Trophoblast cell (in vitro differentiated cells and primary cell): Measurements from ENCODE around the gene GHR.

Source experiments
- DNase-seq, 2 donors: peaks; one replicate each; pipeline ENCODE4 v3.0.0-alpha.2; 2016
- H2AFZ ChIP-seq: 2 replicates; pipeline ENCODE4 v1.6.1; 2013; ENCODE audit warnings: low read length, moderate library complexity, mild to moderate bottlenecking; ENCODE audit not compliant: insufficient read depth, poor library complexity
- H2AK5ac ChIP-seq: 2 replicates; pipeline ENCODE4 v1.6.1; 2013; ENCODE audit warnings: mild to moderate bottlenecking, low read length
- H2BK120ac ChIP-seq: 2 replicates; pipeline ENCODE4 v1.6.1; 2013; ENCODE audit warnings: low read length, mild to moderate bottlenecking, moderate library complexity; ENCODE audit not compliant: insufficient read depth, poor library complexity
- H2BK12ac ChIP-seq: 2 replicates; pipeline ENCODE4 v1.6.1; 2013; ENCODE audit warnings: mild to moderate bottlenecking, low read length, moderate library complexity
- H2BK5ac ChIP-seq: 2 replicates; pipeline ENCODE4 v1.6.1; 2013; ENCODE audit warnings: low read length, low read depth, moderate library complexity, mild to moderate bottlenecking; ENCODE audit not compliant: poor library complexity
- H3K14ac ChIP-seq: 2 replicates; pipeline ENCODE4 v1.6.1; 2013; ENCODE audit warnings: mild to moderate bottlenecking, low read length
- H3K18ac ChIP-seq: 2 replicates; pipeline ENCODE4 v1.6.1; 2013; ENCODE audit warnings: mild to moderate bottlenecking, low read length
- H3K23ac ChIP-seq: 2 replicates; pipeline ENCODE4 v1.6.1; 2013; ENCODE audit warnings: low read length
- H3K27ac ChIP-seq: 2 replicates; pipeline ENCODE4 v1.5.1; 2013; ENCODE audit warnings: low read depth, mild to moderate bottlenecking, inconsistent platforms, low read length, moderate library complexity
- H3K27me3 ChIP-seq: 2 replicates; pipeline ENCODE4 v1.6.1; 2013; ENCODE audit warnings: inconsistent platforms, mild to moderate bottlenecking, low read length, moderate library complexity; ENCODE audit not compliant: insufficient read depth
- H3K36me3 ChIP-seq, 2 experiments: 1 replicate in 1 of 2; 2 replicates in 1 of 2; pipeline ENCODE4 v1.6.1; 2013; ENCODE audit warnings: low read length in 2 of 2, mild to moderate bottlenecking in 2 of 2, moderate library complexity in 1 of 2; ENCODE audit not compliant: insufficient read depth in 2 of 2, control insufficient read depth in 1 of 2
- H3K4ac ChIP-seq: 2 replicates; pipeline ENCODE4 v1.6.1; 2013; ENCODE audit warnings: low read depth, mild to moderate bottlenecking, low read length, moderate library complexity
- H3K4me1 ChIP-seq, 2 experiments: 1 replicate in 1 of 2; 2 replicates in 1 of 2; pipeline ENCODE4 v1.6.1; 2013; ENCODE audit warnings: low read length in 2 of 2, mild to moderate bottlenecking in 2 of 2, moderate library complexity in 1 of 2; ENCODE audit not compliant: insufficient read depth in 2 of 2, control insufficient read depth in 1 of 2
- H3K4me2 ChIP-seq: 2 replicates; pipeline ENCODE4 v1.6.1; 2013; ENCODE audit warnings: inconsistent platforms, mild to moderate bottlenecking, low read length, moderate library complexity
- H3K4me3 ChIP-seq: 2 replicates; pipeline ENCODE4 v1.5.1; 2013; ENCODE audit warnings: mild to moderate bottlenecking, low read depth, low read length, inconsistent platforms
- H3K79me1 ChIP-seq: one replicate; pipeline ENCODE4 v1.6.1; 2013; ENCODE audit warnings: low read length
- H3K79me2 ChIP-seq: 2 replicates; pipeline ENCODE4 v1.6.1; 2013; ENCODE audit warnings: low read length, mild to moderate bottlenecking; ENCODE audit not compliant: control insufficient read depth, insufficient read depth, poor library complexity
- H3K9ac ChIP-seq: 2 replicates; pipeline ENCODE4 v1.6.1; 2013; ENCODE audit warnings: mild to moderate bottlenecking, low read length
- H3K9me3 ChIP-seq: 2 replicates; pipeline ENCODE4 v1.6.1; 2013; ENCODE audit warnings: low read depth, mild to moderate bottlenecking, control low read depth, inconsistent platforms, low read length; ENCODE audit not compliant: insufficient read depth
- H4K12ac ChIP-seq: 2 replicates; pipeline ENCODE4 v1.6.1; 2013; ENCODE audit warnings: low read depth, mild to moderate bottlenecking, low read length, moderate library complexity
- H4K8ac ChIP-seq: 2 replicates; pipeline ENCODE4 v1.6.1; 2013; ENCODE audit warnings: low read depth, mild to moderate bottlenecking, low read length, moderate library complexity
- H4K91ac ChIP-seq: one replicate; pipeline ENCODE4 v1.6.1; 2013; ENCODE audit warnings: low read depth, mild to moderate bottlenecking, low read length, moderate library complexity
- WGBS: extraction: QIAGEN DNeasy Blood & Tissue Kit; methylation state at CpG from one replicate; pipeline ENCODE4 v1.1.7; 2013; ENCODE audit warnings: missing lambda C conversion rate; ENCODE audit not compliant: insufficient read length, insufficient coverage; ENCODE audit errors: extremely low coverage; 5-methylcytosine and 5-hydroxymethylcytosine counted together

The GHR gene

GRCh38 chr5:42593591-42593990 is 170.4 kb downstream of the GHR start:
- H2BK12ac ChIP-seq, result no peak overlapping the region
- no peak overlapping the region for H3K18ac ChIP-seq
- H3K4ac ChIP-seq, result no peak overlapping the region
- H3K79me1 ChIP-seq, result peaks cover 2% of the 10 kb centered on the region
- no peak overlapping the region for H3K4me2 ChIP-seq
- no peak overlapping the region for H3K4me3 ChIP-seq
- no peak overlapping the region for H2BK120ac ChIP-seq
- H3K79me2 ChIP-seq, result no peaks in the 10 kb centered on the region
- H3K36me3 ChIP-seq, result no peaks in the 10 kb centered on the region
- no peak overlapping the region for H3K9ac ChIP-seq
- H2AFZ ChIP-seq, result no peak overlapping the region
- no peak overlapping the region for H2AK5ac ChIP-seq
- H3K14ac ChIP-seq, result no peak overlapping the region
- no peak overlapping the region for H4K12ac ChIP-seq
- no peak for DNase-seq
- no peak overlapping the region for H2BK5ac ChIP-seq
- H3K27ac ChIP-seq, result no peak overlapping the region
- H4K8ac ChIP-seq, result no peak overlapping the region
- H3K4me1 ChIP-seq, result peaks cover 5 to 9% of the 10 kb centered on the region in 2 experiments
- no peaks in the 10 kb centered on the region for H3K9me3 ChIP-seq
- H3K27me3 ChIP-seq, result no peaks in the 10 kb centered on the region
- H3K23ac ChIP-seq, result no peak overlapping the region
- H4K91ac ChIP-seq, result no peak overlapping the region

GRCh38 chr5:42595597-42595996 is 172.4 kb downstream of the GHR start:
- Histone ChIP-seq H2BK5ac (no peak overlapping the region), H3K27me3 (no peaks in the 10 kb centered on the region), H2BK120ac (no peak overlapping the region), H3K18ac (no peak overlapping the region), H3K27ac (no peak overlapping the region), H2BK12ac (no peak overlapping the region), H3K4me1 (peaks cover 5 to 10% of the 10 kb centered on the region in 2 experiments), H3K36me3 (no peaks in the 10 kb centered on the region), H4K12ac (no peak overlapping the region), H3K79me1 (peaks cover 2% of the 10 kb centered on the region), H3K14ac (no peak overlapping the region), H4K91ac (no peak overlapping the region), H2AK5ac (no peak overlapping the region), H3K4me2 (no peak overlapping the region), H3K79me2 (no peaks in the 10 kb centered on the region), H3K4ac (no peak overlapping the region), H2AFZ (no peak overlapping the region), H3K9me3 (no peaks in the 10 kb centered on the region), H4K8ac (no peak overlapping the region), H3K9ac (no peak overlapping the region), H3K4me3 (no peak overlapping the region), H3K23ac (no peak overlapping the region)
- WGBS, result no CpG with 5 or more reads among the region's 2 CpGs
- DNase-seq, result no peak

- Histone ChIP-seq H3K18ac (no peak overlapping the region), H3K9me3 (no peaks in the 10 kb centered on the region)
- WGBS, result no CpG with 5 or more reads among the region's 1 CpG
Observed at GRCh38 chr5:42596817-42597216, 173.6 kb downstream of the GHR start.

GRCh38 chr5:42597318-42597937 is 174.2 kb downstream of the GHR start:
- H3K4me3 ChIP-seq, result no peak overlapping the region
- H4K8ac ChIP-seq, result no peak overlapping the region
- no peaks in the 10 kb centered on the region for H3K36me3 ChIP-seq
- peaks cover 2 to 5% of the 10 kb centered on the region in 2 experiments for H3K4me1 ChIP-seq
- H2BK120ac ChIP-seq, result no peak overlapping the region
- no peak overlapping the region for H2AK5ac ChIP-seq
- H2BK5ac ChIP-seq, result no peak overlapping the region
- WGBS, result no CpG with 5 or more reads among the region's 4 CpGs
- H4K12ac ChIP-seq, result no peak overlapping the region
- no peak overlapping the region for H3K4ac ChIP-seq
- H4K91ac ChIP-seq, result no peak overlapping the region
- H3K9me3 ChIP-seq, result no peaks in the 10 kb centered on the region
- no peak overlapping the region for H3K9ac ChIP-seq
- no peak for DNase-seq
- H3K14ac ChIP-seq, result no peak overlapping the region
- no peaks in the 10 kb centered on the region for H3K79me1 ChIP-seq
- no peak overlapping the region for H3K27ac ChIP-seq
- H3K27me3 ChIP-seq, result no peaks in the 10 kb centered on the region
- no peak overlapping the region for H2AFZ ChIP-seq
- H3K23ac ChIP-seq, result no peak overlapping the region
- H3K4me2 ChIP-seq, result no peak overlapping the region
- H3K79me2 ChIP-seq, result no peaks in the 10 kb centered on the region
- no peak overlapping the region for H3K18ac ChIP-seq
- no peak overlapping the region for H2BK12ac ChIP-seq

More at GRCh38 chr5:42596817-42597216, 173.6 kb downstream of the GHR start:
- DNase-seq, result no peak
- Histone ChIP-seq H4K8ac (no peak overlapping the region), H4K91ac (no peak overlapping the region), H3K79me2 (no peaks in the 10 kb centered on the region), H3K14ac (no peak overlapping the region), H4K12ac (no peak overlapping the region), H3K79me1 (no peaks in the 10 kb centered on the region), H3K4me2 (no peak overlapping the region), H3K4me3 (no peak overlapping the region), H3K27me3 (no peaks in the 10 kb centered on the region), H3K4ac (no peak overlapping the region), H2BK120ac (no peak overlapping the region), H2BK5ac (no peak overlapping the region), H3K4me1 (peaks cover 2 to 5% of the 10 kb centered on the region in 2 experiments), H3K23ac (no peak overlapping the region), H3K36me3 (no peaks in the 10 kb centered on the region), H2BK12ac (no peak overlapping the region), H2AK5ac (no peak overlapping the region), H3K27ac (no peak overlapping the region), H2AFZ (no peak overlapping the region), H3K9ac (no peak overlapping the region)
